Right lobe of liver (tissue), 6 donors: ENCODE data around the gene RNASE8. TPM values are rescaled to one million over a fixed set of nuclear protein-coding genes. Genes with fewer than 3 reads are reported as not detected.

Experiments
- ATAC-seq, 4 donors: fragments of 200-7000 bp; cut with Tn5 transposase; one replicate each; pipeline ENCODE4 v1.9.1; 2020; ENCODE audit warnings: mild to moderate bottlenecking in 4 of 4, moderate library complexity in 4 of 4
- DNase-seq, 3 donors: peaks; one replicate each; pipeline ENCODE4 v3.0.0-alpha.2; 2020
- H3K27ac ChIP-seq, 3 donors: fragments of 200-600 bp; one replicate each; pipeline ENCODE4 v1.8.0; 2022
- H3K27me3 ChIP-seq, 2 donors: fragments of 200-600 bp; one replicate each; pipeline ENCODE4 v1.8.0; 2022
- H3K36me3 ChIP-seq, 4 donors: fragments of 200-600 bp; sonication (generic) in 1 of 4; one replicate each; pipeline versions ENCODE4 v1.5.1 to v1.8.0; 2017 to 2022; ENCODE audit warnings: control low read depth in 1 of 4
- H3K4me1 ChIP-seq, 4 donors: fragments of 200-600 bp; sonication (generic) in 1 of 4; one replicate each; pipeline versions ENCODE4 v1.5.1 to v1.8.0; 2017 to 2022; ENCODE audit warnings: control low read depth in 1 of 4
- H3K4me3 ChIP-seq, 3 donors: fragments of 200-600 bp; one replicate each; pipeline ENCODE4 v1.8.0; 2022
- H3K9me3 ChIP-seq, 4 donors: fragments of 200-600 bp; sonication (generic) in 1 of 4; one replicate each; pipeline versions ENCODE4 v1.5.1 to v1.8.0; 2017 to 2022; ENCODE audit warnings: control low read depth in 1 of 4
- CTCF ChIP-seq, 4 donors: fragments of 200-600 bp in 3 of 4; fragments of 450-650 bp in 1 of 4; IDR thresholded peaks; one replicate each; pipeline versions ENCODE4 v1.5.1 to v1.8.0; 2016 to 2022; ENCODE audit warnings: antibody characterized with exemption in 4 of 4, mild to moderate bottlenecking in 2 of 4
- POLR2A ChIP-seq: fragments of 450-650 bp; IDR thresholded peaks from one replicate; pipeline ENCODE4 v1.6.1; 2017; ENCODE audit warnings: antibody characterized with exemption, mild to moderate bottlenecking
- WGBS: methylation state at CpG from one replicate; pipeline ENCODE4 v1.1.6; 2018; ENCODE audit warnings: low coverage, low lambda C conversion rate; ENCODE audit not compliant: insufficient coverage; ENCODE audit errors: missing lambda C conversion rate; 5-methylcytosine and 5-hydroxymethylcytosine counted together
- intact Hi-C, 2 donors: fragments of 100-400 bp; cut with DNase I; formaldehyde crosslinking; loops; one replicate each; pipeline versions ENCODE4 v1.11.2 to v1.14.1; 2022
- total RNA-seq, 6 experiments: library from RNA; depleted of rRNA in 2 of 6; stranded (reverse); fragments of >200 nt in 2 of 6; fragmentation: NEBNext Ultra II Directional in 3 of 6; extraction: Animal tissue kit (Norgen Biotek cat#: 25700) in 3 of 6; gene quantifications; one replicate each; pipeline versions ENCODE4 v1.1.0 to v1.2.4, GENCODE V29; 2016 to 2023
- donor health status: DM: no; HTN: yes; CAD: no.
- donor health status: DM: no; HTN: no; CAD: no.
- donor health status: DM: no; HTN: no; CAD: no.
- donor health status: DM: no; HTN: yes; CAD: no.
- donor health status: DM: no; HTN: yes; CAD: no.

The RNASE8 gene
- total RNA-seq, 6 experiments from 2014 or later: not detected

DNA sequence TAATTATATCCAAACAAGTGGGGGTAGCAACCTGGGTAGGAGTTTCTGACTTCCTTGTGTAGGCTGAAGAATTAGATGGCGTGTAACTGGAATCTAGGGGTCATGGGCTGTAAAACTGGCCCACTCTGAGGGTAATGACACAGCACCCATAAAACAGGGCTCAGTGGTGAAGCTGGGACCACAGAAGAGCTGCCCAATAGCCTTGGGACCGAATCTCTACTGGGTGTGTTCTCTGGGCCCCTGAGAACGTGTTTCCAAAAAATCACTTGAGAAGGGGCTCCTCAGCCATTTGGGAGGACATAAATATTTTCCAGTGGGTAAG lies 3.7 kb downstream of the RNASE8 start:
- Histone ChIP-seq H3K36me3 (no peaks in the 10 kb centered on the region), H3K27me3 (no peaks in the 10 kb centered on the region), H3K27ac (peak overlapping the region; percentile 37 to 73 (median 54)), H3K4me1 (peaks cover 0 to 45% (median 9%) of the 10 kb centered on the region in 4 donors), H3K4me3 (peak overlapping the region; percentile 12 to 45 (median 27)), H3K9me3 (no peaks in the 10 kb centered on the region)
- 42% methylated on average over 3 of the region's 3 CpGs for WGBS
- no peak for DNase-seq
- peak in 3 of 4 donors; percentile 2 to 27 (median 6) for ATAC-seq
- intact Hi-C loops: no loop called here
- peak; percentile 40 for TF ChIP-seq POLR2A
- TF ChIP-seq CTCF (IDR thresholded peaks at IDR 0.05): no peak

DNA sequence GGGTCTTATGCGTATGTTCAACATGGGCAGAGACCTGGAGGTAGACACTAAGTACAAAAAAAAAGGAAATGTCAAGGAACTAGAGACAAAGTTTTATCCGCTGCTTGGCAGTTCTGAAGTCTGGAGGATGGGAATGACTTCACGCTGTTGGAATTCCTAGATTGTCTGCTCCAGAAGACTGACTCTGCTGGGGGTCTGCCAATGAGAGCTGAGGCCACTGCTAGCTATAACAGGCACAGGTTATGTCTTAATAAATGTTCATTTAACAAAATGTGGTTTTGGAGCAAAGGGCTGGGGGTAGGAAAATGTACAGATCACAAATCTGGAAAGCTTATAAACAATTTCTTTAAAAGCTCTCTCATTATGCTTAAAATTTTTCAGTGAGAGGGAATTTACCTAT lies 5.9 kb downstream of the RNASE8 start:
- DNase-seq (peak in 1 of 3 donors; percentile 29), ATAC-seq (peak in 1 of 4 donors; percentile 33)
- no peak for TF ChIP-seq CTCF (IDR thresholded peaks at IDR 0.05)
- no peak for TF ChIP-seq POLR2A
- 32% methylated on average over 3 of the region's 3 CpGs for WGBS
- Histone ChIP-seq H3K9me3 (no peaks in the 10 kb centered on the region), H3K36me3 (no peaks in the 10 kb centered on the region), H3K27me3 (no peaks in the 10 kb centered on the region), H3K4me3 (no peak overlapping the region), H3K4me1 (peaks cover 0 to 41% (median 7%) of the 10 kb centered on the region in 4 donors), H3K27ac (no peak overlapping the region)
- intact Hi-C loops: no loop called here

GRCh38 chr14:21066882-21067502 lies 9.4 kb downstream of the RNASE8 start:
- DNase-seq (peak in 1 of 3 donors; percentile 32), ATAC-seq (no peak)
- WGBS: 52% methylated on average over 7 of the region's 7 CpGs
- intact Hi-C loops: no loop called here
- peaks cover 0 to 40% (median 12%) of the 10 kb centered on the region in 4 donors for H3K4me1 ChIP-seq
- H3K4me3 ChIP-seq: no peak overlapping the region
- H3K27me3 ChIP-seq: no peaks in the 10 kb centered on the region
- H3K36me3 ChIP-seq: no peaks in the 10 kb centered on the region
- TF ChIP-seq CTCF (IDR thresholded peaks at IDR 0.05): peak in 2 of 4 donors; percentile 23 to 29
- TF ChIP-seq POLR2A: no peak
- no peak overlapping the region for H3K27ac ChIP-seq
- H3K9me3 ChIP-seq: no peaks in the 10 kb centered on the region

GRCh38 chr14:21068521-21069387 lies 11.1 kb downstream of the RNASE8 start:
- intact Hi-C loops: no loop called here
- peak in 2 of 3 donors; percentile 56 to 60 for DNase-seq
- Histone ChIP-seq H3K36me3 (no peaks in the 10 kb centered on the region), H3K4me1 (peaks cover 0 to 30% (median 6%) of the 10 kb centered on the region in 4 donors), H3K4me3 (peak overlapping the region; percentile 73 to 75 (median 74)), H3K9me3 (no peaks in the 10 kb centered on the region), H3K27ac (peak overlapping the region in 2 of 3 donors; percentile 65 to 72), H3K27me3 (no peaks in the 10 kb centered on the region)
- peak; percentile 54 to 68 (median 60) for TF ChIP-seq CTCF (IDR thresholded peaks at IDR 0.05)
- TF ChIP-seq POLR2A: no peak
- WGBS: 20% methylated on average over 27 of the region's 45 CpGs
- peak; percentile 48 to 56 (median 51) for ATAC-seq
